Upper lobe of right lung (tissue), 1 donor: Measurements from ENCODE around the gene MYG1. TPM values are rescaled to one million over a fixed set of nuclear protein-coding genes. Genes with fewer than 3 reads are reported as not detected.
A peak's percentile ranks its signal among the peaks of the same experiment; 100 is the strongest.
"Not testable (repeated sequence)": the region's sequence is repeated elsewhere in the genome, so short reads cannot be mapped to it uniquely, and the experiment has no call there.

Experiments
- ATAC-seq: fragments of 200-7000 bp; cut with Tn5 transposase; one replicate; pipeline ENCODE4 v1.9.1; 2020; ENCODE audit warnings: mild to moderate bottlenecking, moderate library complexity
- DNase-seq: peaks from one replicate; pipeline ENCODE4 v3.0.0-alpha.2; 2020
- H3K27ac ChIP-seq: fragments of 200-600 bp; one replicate; pipeline ENCODE4 v1.8.0; 2022
- H3K27me3 ChIP-seq: fragments of 200-600 bp; one replicate; pipeline ENCODE4 v1.8.0; 2022; ENCODE audit warnings: mild to moderate bottlenecking
- H3K36me3 ChIP-seq: fragments of 200-600 bp; one replicate; pipeline ENCODE4 v1.8.0; 2022
- H3K4me1 ChIP-seq: fragments of 200-600 bp; one replicate; pipeline ENCODE4 v1.8.0; 2022
- H3K4me3 ChIP-seq: fragments of 200-600 bp; one replicate; pipeline ENCODE4 v1.8.0; 2022; ENCODE audit warnings: mild to moderate bottlenecking
- H3K9me3 ChIP-seq: fragments of 200-600 bp; one replicate; pipeline ENCODE4 v1.8.0; 2022
- intact Hi-C: fragments of 100-400 bp; cut with DNase I; formaldehyde crosslinking; loops from one replicate; pipeline ENCODE4 v1.11.0; 2022
- total RNA-seq: library from RNA; stranded (reverse); fragmentation: NEBNext Ultra II Directional; extraction: Animal tissue kit (Norgen Biotek cat#: 25700); gene quantifications from one replicate; pipeline ENCODE4 v1.2.1, GENCODE V29; 2021
- TF ChIP-seq, protein P1 (sequence below): fragments of 200-600 bp; IDR thresholded peaks from one replicate; pipeline ENCODE4 v1.8.0; 2022; ENCODE audit warnings: antibody characterized with exemption
- donor health status: DM: no; HTN: yes; CAD: no; lungs with severe emphysema.

MYG1 gene
- total RNA-seq, 1 donor from 2014 or later, result 41.9 TPM

DNA sequence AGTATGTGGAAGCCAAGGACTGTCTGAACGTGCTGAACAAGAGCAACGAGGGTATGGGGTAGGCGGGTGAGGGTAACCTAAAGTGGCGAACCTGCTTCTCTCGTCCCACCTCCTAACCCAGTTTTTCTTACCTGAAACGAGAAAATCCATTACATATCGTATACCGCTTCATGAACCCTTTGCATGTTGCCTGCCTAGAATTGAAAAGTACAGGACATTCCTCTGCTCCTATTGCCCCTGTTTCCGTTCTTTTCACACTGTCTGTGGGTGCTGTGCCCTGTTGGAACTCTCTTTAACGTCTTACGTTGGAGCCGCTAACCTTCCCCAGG is 3.6 kb upstream of the MYG1 start:
- intact Hi-C loops, result no loop called here
- DNase-seq, result no peak
- H3K4me1 ChIP-seq, result peaks cover 36% of the 10 kb centered on the region
- H3K9me3 ChIP-seq, result no peaks in the 10 kb centered on the region
- no peaks in the 10 kb centered on the region for H3K27me3 ChIP-seq
- peaks cover 13% of the 10 kb centered on the region for H3K36me3 ChIP-seq
- peak overlapping the region; percentile 87 for H3K27ac ChIP-seq
- TF ChIP-seq, protein P1, sequence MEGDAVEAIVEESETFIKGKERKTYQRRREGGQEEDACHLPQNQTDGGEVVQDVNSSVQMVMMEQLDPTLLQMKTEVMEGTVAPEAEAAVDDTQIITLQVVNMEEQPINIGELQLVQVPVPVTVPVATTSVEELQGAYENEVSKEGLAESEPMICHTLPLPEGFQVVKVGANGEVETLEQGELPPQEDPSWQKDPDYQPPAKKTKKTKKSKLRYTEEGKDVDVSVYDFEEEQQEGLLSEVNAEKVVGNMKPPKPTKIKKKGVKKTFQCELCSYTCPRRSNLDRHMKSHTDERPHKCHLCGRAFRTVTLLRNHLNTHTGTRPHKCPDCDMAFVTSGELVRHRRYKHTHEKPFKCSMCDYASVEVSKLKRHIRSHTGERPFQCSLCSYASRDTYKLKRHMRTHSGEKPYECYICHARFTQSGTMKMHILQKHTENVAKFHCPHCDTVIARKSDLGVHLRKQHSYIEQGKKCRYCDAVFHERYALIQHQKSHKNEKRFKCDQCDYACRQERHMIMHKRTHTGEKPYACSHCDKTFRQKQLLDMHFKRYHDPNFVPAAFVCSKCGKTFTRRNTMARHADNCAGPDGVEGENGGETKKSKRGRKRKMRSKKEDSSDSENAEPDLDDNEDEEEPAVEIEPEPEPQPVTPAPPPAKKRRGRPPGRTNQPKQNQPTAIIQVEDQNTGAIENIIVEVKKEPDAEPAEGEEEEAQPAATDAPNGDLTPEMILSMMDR, result no peak
- ATAC-seq, result no peak
- H3K4me3 ChIP-seq, result peak overlapping the region; percentile 91

DNA sequence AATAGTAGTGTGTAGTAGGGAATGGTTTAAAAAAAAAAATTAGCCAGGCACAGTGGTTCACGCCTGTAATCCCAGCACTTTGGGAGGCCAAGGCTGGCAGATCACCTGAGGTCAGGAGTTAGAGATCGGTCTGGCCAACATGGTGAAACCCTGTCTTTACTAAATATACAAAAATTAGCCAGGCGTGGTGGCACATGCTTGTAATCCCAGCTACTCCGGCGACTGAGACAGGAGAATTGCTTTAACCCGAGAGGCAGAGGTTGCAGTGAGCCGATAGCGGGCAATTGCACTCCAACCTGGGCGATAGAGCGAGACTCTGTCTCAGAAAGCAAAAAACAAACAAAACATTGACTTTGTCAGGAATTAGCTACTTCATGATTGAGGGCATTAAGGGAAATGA is 2.4 kb upstream of the MYG1 start:
- Histone ChIP-seq H3K36me3 (peaks cover 21% of the 10 kb centered on the region), H3K4me1 (peaks cover 39% of the 10 kb centered on the region)
- H3K27ac ChIP-seq, H3K27me3 ChIP-seq, ATAC-seq, DNase-seq, H3K9me3 ChIP-seq, intact Hi-C loops, H3K4me3 ChIP-seq: not testable (repeated sequence)

DNA sequence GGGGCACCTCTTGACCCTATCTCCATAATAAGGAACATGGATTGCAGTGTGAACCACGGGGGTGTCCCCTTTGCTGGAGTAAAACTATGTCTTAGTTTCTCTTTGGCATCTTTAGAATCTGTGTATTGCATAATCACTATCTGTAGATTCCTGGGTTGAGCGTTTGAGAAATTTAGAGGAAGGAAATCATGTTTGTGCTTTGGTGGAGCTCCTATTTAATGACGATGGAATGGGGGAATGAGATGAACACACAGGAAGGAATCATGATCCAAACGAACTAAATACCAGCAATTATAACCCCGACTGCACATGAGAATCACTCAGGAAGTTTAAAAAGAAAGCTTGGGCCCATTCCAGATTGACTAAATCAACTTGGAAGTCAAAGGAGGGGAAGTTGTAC is 1.3 kb upstream of the MYG1 start:
- Histone ChIP-seq H3K4me3 (no peak overlapping the region), H3K9me3 (no peaks in the 10 kb centered on the region), H3K27ac (peak overlapping the region; percentile 61), H3K4me1 (peaks cover 39% of the 10 kb centered on the region), H3K36me3 (peaks cover 31% of the 10 kb centered on the region), H3K27me3 (no peaks in the 10 kb centered on the region)
- TF ChIP-seq, protein P1, result no peak
- no peak for DNase-seq
- ATAC-seq, result no peak
- intact Hi-C loops, result no loop called here

DNA sequence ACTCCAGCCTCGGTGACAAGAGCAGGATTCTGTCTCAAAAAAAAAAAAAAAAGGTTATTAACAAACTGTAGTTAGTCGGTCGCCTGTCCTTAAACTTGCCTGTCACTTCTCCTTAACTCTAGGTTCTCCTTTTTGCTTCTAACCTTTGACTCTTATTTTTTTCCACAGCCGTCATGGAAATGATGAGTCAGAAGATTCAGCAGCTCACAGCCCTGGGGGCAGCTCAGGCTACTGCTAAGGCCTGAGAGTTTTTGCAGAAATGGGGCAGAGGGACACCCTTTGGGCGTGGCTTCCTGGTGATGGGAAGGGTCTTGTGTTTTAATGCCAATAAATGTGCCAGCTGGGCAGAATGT is 418 bp upstream of the MYG1 start:
- intact Hi-C loops, result no loop called here
- ATAC-seq (peak; percentile 32), DNase-seq (no peak)
- H3K27me3 ChIP-seq, result no peaks in the 10 kb centered on the region
- H3K36me3 ChIP-seq, result peaks cover 35% of the 10 kb centered on the region
- H3K4me3 ChIP-seq, result peak overlapping the region; percentile 69
- TF ChIP-seq, protein P1, result no peak
- H3K4me1 ChIP-seq, result peaks cover 39% of the 10 kb centered on the region
- H3K9me3 ChIP-seq, result no peaks in the 10 kb centered on the region
- H3K27ac ChIP-seq, result peak overlapping the region; percentile 61

DNA sequence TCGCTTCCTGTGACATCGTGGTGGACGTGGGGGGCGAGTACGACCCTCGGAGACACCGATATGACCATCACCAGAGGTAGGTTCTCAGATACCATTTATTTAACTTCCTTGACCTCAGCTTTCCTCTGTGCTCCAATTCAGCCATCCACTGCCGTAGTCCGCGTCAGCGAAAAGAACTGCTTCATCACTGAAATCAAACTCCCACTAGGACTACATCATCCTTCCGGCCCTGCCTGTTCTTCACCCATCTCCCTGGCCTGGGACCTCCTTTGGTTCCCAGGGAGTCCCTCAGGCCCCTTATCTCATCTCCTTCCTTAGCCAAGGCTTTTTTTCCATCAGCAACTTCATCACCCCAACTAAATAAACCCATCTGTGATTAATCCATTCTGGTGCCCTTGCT is 692 bp downstream of the MYG1 start:
- Histone ChIP-seq H3K36me3 (peaks cover 37% of the 10 kb centered on the region), H3K27ac (peak overlapping the region; percentile 61), H3K4me3 (peak overlapping the region; percentile 69), H3K4me1 (peaks cover 39% of the 10 kb centered on the region), H3K27me3 (no peaks in the 10 kb centered on the region), H3K9me3 (no peaks in the 10 kb centered on the region)
- TF ChIP-seq, protein P1, result no peak
- no peak for ATAC-seq
- DNase-seq, result no peak
- intact Hi-C loops, result no loop called here

DNA sequence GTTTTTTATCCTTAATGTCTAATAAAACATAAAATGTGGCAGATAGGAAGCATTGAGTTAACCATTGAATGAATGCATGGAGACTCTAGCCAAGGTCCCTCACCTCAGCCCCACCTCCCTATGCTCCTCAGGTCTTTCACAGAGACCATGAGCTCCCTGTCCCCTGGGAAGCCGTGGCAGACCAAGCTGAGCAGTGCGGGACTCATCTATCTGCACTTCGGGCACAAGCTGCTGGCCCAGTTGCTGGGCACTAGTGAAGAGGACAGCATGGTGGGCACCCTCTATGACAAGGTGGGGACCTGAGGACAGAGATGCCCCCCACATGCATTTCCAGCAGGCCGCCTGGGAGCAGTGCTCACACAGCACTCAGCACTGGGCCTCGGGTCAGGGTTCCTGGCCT is 3.4 kb downstream of the MYG1 start:
- DNase-seq, result no peak
- intact Hi-C loops, result no loop called here
- Histone ChIP-seq H3K27ac (no peak overlapping the region), H3K27me3 (no peaks in the 10 kb centered on the region), H3K36me3 (peaks cover 61% of the 10 kb centered on the region), H3K9me3 (no peaks in the 10 kb centered on the region), H3K4me3 (no peak overlapping the region), H3K4me1 (peaks cover 21% of the 10 kb centered on the region)
- no peak for ATAC-seq
- TF ChIP-seq, protein P1, result no peak
